Astrocyte (in vitro differentiated cells and primary cell): ENCODE measurements around the gene ALDH1L1.

Source experiments
- CTCF ChIP-seq: IDR thresholded peaks from 2 replicates; pipeline ENCODE4 v1.5.1; 2011; ENCODE audit warnings: low read depth, mild to moderate bottlenecking, inconsistent platforms, low read length, moderate library complexity; ENCODE audit not compliant: insufficient read depth
- EZH2 ChIP-seq: IDR thresholded peaks from 2 replicates; pipeline ENCODE4 v1.6.1; 2012; ENCODE audit warnings: mild to moderate bottlenecking, low read length, inconsistent platforms; ENCODE audit not compliant: insufficient read depth

DNA sequence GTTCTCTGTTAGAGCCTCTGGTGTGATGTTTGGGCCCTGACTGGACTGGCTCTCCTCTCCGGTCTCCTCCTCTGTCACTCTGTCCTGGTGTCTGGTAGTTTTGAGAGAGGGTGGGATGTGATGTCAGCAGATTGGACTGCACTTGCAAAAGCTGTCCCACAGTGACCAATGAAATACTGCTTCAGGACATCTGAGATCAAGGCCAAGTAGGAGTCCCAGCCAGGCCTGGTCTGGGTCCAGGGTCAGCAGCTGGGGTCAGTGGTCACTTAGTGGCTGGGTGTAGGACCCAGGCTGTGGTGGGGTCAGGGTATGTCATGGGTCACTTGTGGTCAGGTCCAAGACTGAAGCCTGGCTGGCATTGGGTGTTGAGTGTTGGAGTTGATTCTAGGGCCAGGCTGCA lies 20.9 kb downstream of the ALDH1L1 start:
- TF ChIP-seq CTCF, result no peak
- TF ChIP-seq EZH2, result no peak
